Measurements from ENCODE around the gene TMEM141. TPM values are rescaled to one million over a fixed set of nuclear protein-coding genes. Genes with fewer than 3 reads are reported as not detected.
"Not testable (repeated sequence)": the region's sequence is repeated elsewhere in the genome, so short reads cannot be mapped to it uniquely, and the experiment has no call there.

Gene TMEM141
- total RNA-seq, 1 donor from 2014 or later = 57.8 TPM

DNA sequence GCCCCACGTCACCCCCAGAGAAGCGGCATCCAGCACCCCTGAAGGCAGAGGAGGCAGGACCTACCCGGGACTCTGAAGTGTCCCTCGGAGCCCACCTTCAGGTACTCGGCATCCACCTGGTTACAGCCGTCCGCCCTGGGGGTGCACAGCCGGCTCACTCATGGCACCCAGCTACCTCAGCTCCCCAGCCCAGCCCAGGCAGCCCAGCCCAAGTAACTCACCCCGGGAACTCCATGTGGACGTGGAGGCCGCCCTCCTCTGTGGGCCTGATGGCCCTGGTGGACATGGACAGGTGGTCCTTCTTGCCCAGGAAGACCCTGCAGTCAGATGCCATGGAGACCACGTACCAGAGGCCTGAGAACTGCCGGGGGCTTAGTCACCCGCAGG is 27.5 kb upstream of the TMEM141 start:
- no peak for DNase-seq (ENCODE audit: low spot score, unreplicated experiment)
- Mint-ChIP-seq H3K9me3 (ENCODE audit: low read depth) (no peaks in the 10 kb centered on the region), H3K27ac (no peak overlapping the region), H3K36me3 (ENCODE audit: insufficient read depth) (no peaks in the 10 kb centered on the region), H3K4me1 (ENCODE audit: low read depth) (no peaks in the 10 kb centered on the region), H3K27me3 (peaks cover 3% of the 10 kb centered on the region), H3K4me3 (ENCODE audit: low read depth) (no peak overlapping the region)
- TF ChIP-seq, protein P1, sequence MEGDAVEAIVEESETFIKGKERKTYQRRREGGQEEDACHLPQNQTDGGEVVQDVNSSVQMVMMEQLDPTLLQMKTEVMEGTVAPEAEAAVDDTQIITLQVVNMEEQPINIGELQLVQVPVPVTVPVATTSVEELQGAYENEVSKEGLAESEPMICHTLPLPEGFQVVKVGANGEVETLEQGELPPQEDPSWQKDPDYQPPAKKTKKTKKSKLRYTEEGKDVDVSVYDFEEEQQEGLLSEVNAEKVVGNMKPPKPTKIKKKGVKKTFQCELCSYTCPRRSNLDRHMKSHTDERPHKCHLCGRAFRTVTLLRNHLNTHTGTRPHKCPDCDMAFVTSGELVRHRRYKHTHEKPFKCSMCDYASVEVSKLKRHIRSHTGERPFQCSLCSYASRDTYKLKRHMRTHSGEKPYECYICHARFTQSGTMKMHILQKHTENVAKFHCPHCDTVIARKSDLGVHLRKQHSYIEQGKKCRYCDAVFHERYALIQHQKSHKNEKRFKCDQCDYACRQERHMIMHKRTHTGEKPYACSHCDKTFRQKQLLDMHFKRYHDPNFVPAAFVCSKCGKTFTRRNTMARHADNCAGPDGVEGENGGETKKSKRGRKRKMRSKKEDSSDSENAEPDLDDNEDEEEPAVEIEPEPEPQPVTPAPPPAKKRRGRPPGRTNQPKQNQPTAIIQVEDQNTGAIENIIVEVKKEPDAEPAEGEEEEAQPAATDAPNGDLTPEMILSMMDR (IDR thresholded peaks at IDR 0.05; ENCODE audit: unreplicated experiment) = no peak

DNA sequence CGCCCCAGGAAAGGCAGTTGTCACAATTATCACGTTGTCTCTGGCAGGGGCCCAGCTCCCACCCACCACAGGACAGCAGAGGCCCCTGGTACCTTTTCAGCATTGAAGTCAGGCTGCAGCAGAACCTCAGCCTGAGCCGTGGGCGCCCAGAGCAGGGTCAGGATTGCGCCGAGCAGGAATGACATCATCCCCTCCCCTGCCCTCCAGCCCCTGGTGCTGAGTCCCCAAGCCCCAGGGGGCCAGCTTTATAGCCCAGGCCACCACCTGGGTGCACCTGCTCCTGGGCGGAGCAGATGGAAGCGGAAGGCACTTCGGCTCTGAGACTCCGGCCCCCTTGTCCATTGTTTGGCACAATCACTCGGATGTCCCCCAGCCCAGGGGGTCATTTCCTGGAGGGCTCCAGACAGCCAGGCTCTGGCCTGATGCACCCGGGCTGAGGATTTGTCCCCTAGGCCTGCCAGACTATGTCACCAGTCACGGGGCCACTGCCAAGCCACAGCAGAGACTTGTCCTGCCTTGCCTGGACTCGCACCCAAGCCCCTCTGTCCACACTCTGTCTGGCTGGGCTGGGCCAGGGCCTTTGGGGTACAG is 26.7 kb upstream of the TMEM141 start, which contains the start of gene LCN15:
Gene LCN15 (minus strand): TSS at position 218 of the 591 bp plus-strand sequence. CDS start 30 bp downstream, at position 188.
- no peak for DNase-seq (ENCODE audit: low spot score, unreplicated experiment)
- H3K27ac Mint-ChIP-seq = no peak within 1 kb of the TSS
- TF ChIP-seq, protein P1 (IDR thresholded peaks at IDR 0.05; ENCODE audit: unreplicated experiment) = no peak
- no peaks in the 10 kb centered on the region for H3K9me3 Mint-ChIP-seq (ENCODE audit: low read depth)
- H3K27me3 Mint-ChIP-seq = peaks cover 3% of the 10 kb centered on the region
- no peaks in the 10 kb centered on the region for H3K4me1 Mint-ChIP-seq (ENCODE audit: low read depth)
- no peak within 1 kb of the TSS for H3K4me3 Mint-ChIP-seq (ENCODE audit: low read depth)
- H3K36me3 Mint-ChIP-seq (ENCODE audit: insufficient read depth) = no peaks in the 10 kb centered on the region

DNA sequence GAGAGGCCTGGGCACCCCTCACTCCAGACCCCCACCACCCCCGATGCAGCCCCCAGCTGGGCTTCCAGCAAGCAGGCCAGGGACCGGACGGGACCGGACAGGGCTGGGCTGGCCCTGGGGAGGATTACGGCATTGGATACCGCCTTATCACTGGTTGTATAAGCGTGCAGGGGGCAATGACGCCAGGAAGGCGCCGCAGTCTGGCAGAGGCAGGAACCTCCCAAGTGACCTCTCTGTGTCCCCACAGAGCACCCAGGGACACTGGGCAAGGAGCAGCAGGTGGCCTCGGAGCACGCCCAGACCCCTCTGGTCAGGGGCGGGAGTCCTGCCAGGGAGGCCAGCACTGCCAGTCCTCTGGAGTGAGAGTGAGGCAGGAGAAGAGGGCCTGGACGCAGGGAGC is 26.1 kb upstream of the TMEM141 start:
- H3K27me3 Mint-ChIP-seq = peaks cover 3% of the 10 kb centered on the region
- DNase-seq (ENCODE audit: low spot score, unreplicated experiment) = no peak
- H3K9me3 Mint-ChIP-seq (ENCODE audit: low read depth) = no peaks in the 10 kb centered on the region
- H3K36me3 Mint-ChIP-seq (ENCODE audit: insufficient read depth) = no peaks in the 10 kb centered on the region
- no peak overlapping the region for H3K27ac Mint-ChIP-seq
- TF ChIP-seq, protein P1 (IDR thresholded peaks at IDR 0.05; ENCODE audit: unreplicated experiment) = no peak
- H3K4me3 Mint-ChIP-seq (ENCODE audit: low read depth) = no peak overlapping the region
- H3K4me1 Mint-ChIP-seq (ENCODE audit: low read depth) = peaks cover 1% of the 10 kb centered on the region

DNA sequence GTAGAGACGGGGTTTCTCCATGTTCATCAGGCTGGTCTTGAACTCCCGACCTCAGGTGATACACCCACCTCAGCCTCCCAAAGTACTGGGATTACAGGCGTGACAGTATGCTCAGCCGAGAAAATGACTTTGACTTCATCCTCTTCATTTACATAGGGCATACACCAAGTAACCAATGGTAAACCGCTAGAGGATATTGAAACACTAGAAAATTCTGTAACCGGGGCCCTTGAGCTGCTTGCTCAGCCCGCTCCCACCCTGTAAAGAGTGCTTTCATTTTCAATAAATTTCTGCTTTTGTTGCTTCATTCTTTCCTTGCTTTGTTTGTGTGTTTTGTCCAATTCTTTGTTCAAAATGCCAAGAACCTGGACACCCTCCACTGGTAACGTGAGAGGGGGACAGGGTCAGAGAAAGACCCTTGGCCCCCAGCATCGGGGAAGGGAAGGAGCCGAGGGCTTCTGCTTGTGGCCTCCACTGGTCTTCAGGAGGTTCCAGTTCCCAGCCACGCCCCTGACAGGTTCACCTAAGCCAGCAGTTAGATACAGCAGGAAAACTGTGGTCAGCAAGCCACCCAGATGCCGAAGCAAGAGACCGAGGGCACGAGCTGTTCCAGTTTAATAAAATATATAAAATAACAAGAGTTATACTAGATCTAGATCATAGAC is 25.3 kb upstream of the TMEM141 start:
- H3K36me3 Mint-ChIP-seq (ENCODE audit: insufficient read depth); DNase-seq (ENCODE audit: low spot score, unreplicated experiment); H3K27me3 Mint-ChIP-seq; H3K4me1 Mint-ChIP-seq (ENCODE audit: low read depth); H3K4me3 Mint-ChIP-seq (ENCODE audit: low read depth); H3K27ac Mint-ChIP-seq; H3K9me3 Mint-ChIP-seq (ENCODE audit: low read depth): not testable (repeated sequence)

DNA sequence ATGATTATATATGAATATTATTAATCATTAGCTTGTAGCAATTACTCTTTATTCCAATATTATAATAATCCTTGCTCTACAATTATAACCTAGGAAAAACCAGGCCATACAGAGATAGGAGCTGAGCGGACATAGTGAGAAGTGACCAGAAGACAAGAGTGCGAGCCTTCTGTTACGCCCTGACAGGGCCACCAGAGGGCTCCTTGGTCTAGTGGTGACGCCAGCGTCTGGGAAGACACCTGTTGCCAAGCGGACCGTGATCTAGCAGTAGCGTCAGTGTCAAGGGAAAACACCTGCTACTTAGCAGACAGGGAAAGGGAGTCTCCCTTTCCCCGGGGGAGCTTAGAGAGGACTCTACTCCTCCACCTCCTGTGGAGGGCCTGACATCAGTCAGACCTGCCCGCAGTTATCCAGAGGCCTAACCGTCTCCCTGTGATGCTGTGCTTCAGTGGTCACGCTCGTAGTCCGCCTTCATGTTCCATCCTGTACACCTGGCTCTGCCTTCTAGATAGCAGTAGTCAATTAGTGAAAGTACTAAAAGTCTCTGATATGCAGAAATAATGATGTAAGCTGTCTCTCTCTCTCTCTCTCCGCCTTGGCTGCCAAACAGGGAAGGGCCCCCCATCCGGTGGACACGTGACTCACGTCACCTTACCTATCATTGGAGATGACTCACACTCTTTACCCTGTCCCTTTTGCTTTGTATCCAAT is 24.6 kb upstream of the TMEM141 start:
- H3K27me3 Mint-ChIP-seq; H3K36me3 Mint-ChIP-seq (ENCODE audit: insufficient read depth); H3K27ac Mint-ChIP-seq; H3K4me1 Mint-ChIP-seq (ENCODE audit: low read depth); H3K4me3 Mint-ChIP-seq (ENCODE audit: low read depth); DNase-seq (ENCODE audit: low spot score, unreplicated experiment); H3K9me3 Mint-ChIP-seq (ENCODE audit: low read depth): not testable (repeated sequence)
- TF ChIP-seq, protein P1 (IDR thresholded peaks at IDR 0.05; ENCODE audit: unreplicated experiment) = peak; percentile 59
